Forelimb muscle (tissue), 1 donor: ENCODE data around the gene CHST13. TPM values are rescaled to one million over a fixed set of nuclear protein-coding genes. Genes with fewer than 3 reads are reported as not detected.

Experiments used
- DNase-seq: peaks from one replicate; pipeline ENCODE4 v3.0.0-alpha.2; 2013; ENCODE audit warnings: low read depth
- polyA plus RNA-seq: library from polyadenylated mRNA; unstranded; fragments of 120-200 nt; gene quantifications from one replicate; pipeline ENCODE4 v1.2.1, GENCODE V29; 2013; ENCODE audit not compliant: insufficient read length

Gene CHST13
- polyA plus RNA-seq, 1 donor, result 0.16 TPM

DNA sequence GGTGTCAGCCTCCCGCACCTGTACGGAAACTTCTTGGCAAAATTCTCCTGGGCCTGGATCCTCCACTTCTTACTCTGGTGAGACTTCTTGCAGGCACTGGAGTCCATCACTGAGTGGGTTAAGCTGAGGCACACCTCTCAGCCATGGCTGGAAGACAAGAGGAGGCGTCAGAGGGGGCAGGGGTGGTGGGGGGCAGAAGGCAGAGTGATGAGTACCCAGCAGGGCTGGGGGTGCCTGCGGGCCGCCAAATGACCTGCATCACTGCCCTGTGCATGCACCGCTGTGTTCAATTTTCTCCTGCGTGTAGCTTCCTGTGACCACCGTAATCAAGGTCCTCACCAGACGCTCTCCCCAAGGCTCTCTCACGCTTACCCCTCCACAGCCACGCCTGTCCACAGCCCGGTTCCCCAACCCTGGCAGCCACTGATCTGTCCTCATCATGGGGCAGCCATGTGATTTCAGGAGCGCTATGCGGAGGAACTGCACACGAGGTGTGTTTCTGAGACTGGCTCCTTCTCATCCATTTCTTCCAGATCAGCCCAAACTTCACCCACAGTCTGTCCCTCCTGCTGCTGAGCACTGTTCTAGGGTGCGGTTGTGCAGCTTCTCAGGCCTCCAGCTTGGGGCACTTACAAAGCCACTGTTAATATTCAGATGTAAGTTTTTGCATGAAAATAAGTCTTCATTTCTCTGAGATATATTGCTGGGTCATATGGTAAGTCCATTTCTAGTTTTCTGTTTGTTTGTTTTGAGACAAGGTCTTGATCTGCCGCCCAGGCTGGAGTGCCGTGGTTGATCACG is 29.5 kb downstream of the CHST13 start:
- no peak for DNase-seq

DNA sequence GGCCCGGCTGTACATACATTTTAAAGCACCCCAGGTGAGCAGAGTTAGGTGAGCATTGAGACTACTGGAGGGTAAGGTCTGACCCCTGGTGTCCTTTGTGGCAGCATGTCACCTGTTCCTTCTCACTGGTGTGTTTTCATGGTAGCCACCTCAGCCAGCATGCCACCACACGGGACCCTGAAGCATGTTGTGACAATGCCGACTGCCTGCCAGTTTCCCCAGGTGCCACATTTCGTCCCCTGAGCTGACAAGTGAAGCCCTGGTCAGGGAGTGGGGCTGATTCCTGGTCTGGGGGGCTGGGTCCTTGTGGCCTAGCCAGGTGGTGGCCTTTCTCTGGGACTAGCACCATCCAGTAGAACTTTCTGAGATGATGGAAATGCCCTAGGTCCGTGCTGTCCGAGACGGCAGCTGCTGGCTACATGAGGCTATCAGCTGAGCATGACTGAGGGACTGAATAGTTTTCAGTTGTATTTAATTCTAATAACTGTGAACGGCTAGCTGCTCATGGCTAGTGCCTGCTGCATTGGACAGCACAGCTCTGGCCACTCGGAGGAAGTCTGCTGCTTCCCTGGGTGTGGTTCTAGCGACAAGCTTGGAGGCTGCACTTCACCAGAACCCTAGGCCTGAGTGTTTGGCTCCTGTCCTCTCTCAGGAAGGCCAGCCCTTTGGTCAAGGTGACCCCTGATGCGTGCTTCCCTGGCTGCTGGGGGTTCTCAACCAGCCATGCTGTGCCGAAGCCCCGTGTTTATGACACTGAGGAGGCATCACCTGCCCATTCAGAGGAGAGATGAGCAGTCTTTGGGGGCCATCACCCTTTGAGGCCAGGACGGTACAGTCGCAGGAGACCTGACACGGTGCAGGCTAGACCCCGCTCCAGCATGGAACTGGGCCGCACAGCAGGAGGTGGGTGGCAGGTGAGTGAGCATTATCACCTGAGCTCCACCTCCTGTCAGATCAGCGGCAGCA is 30.9 kb downstream of the CHST13 start:
- no peak for DNase-seq

DNA sequence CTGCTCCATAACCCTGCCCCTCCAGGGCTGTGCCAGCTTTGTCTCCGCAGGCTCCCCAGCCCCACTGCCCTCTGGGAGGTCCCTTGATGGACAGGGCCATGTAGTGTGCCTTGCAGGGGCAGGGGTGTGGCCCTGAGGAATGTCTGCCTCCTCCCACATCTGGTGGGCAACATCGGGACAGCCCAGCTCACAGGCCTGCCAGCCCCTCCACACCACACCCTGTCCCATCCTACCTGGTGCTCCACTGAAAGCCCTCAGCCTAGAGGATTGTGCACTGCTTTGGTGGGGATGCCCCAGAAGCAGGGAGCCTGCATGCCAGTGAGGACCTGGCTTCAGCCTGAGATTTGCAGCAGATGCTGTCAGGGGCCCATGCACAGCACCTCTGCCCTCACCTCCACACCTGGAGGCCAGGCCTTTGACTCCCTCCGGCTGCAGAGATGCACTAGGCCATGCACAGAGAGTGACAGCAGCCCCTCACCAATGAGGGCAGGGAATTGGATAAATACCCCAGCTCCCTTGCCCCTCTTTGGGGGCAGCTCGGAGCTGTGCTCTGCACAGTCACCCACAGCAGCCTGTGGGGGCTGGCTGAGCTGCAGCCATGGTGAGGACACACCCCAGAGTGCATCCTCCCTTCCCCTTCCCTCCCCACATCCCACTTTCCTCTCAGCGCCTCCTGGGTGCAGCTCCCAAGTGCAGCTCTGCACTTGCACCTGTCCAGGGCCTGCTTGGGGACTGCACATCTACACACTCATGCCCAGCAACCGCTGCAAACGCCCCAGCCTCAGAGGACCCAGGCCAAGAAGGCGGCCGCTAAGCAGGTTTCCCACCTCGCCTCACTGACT is 32.1 kb downstream of the CHST13 start:
- DNase-seq, result no peak

GRCh38 chr3:126556637-126557414 is 32.9 kb downstream of the CHST13 start:
- no peak for DNase-seq

DNA sequence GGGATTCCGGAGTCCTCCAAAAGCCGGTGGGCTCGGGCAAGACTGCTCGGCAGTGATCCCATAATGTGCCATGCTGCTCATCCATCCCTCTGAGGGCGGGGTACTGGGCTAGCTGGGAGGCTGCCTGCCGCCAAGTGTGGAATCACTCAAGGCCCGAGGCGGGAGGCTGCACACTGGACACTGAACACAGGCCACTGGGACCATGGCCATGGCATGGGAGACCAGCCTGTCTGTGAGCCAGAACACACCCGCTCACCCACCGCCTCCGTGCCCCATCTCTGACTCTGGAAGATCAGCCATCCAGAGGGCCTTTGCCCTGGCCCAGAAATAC is 33.4 kb downstream of the CHST13 start:
- no peak for DNase-seq

DNA sequence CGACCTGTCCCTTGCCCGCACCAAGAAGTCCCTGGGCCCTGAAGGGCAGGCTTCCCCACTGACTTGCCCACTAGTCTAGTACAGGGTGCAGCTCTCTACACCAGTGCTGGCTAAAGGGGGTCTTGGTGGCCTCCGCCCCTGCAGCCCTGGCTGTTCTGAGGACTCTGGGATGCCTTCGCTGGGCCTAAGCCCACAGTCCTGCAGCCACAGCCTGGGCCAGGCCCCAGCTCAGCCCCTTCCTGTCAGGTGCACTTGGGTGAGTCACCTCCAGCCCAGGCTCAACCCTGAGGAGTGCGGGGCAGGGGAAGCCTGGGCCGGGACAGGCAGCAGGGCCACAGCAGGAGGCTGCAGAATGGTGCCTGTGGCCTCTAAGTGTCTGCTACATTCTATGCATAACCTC is 33.8 kb downstream of the CHST13 start:
- DNase-seq, result no peak

GRCh38 chr3:126558336-126559071 is 34.5 kb downstream of the CHST13 start, which contains the start of gene C3orf22:
Gene C3orf22 (minus strand): TSS chr3:126558932. CDS start chr3:126553390, 5,542 bp downstream.
- DNase-seq, result no peak

DNA sequence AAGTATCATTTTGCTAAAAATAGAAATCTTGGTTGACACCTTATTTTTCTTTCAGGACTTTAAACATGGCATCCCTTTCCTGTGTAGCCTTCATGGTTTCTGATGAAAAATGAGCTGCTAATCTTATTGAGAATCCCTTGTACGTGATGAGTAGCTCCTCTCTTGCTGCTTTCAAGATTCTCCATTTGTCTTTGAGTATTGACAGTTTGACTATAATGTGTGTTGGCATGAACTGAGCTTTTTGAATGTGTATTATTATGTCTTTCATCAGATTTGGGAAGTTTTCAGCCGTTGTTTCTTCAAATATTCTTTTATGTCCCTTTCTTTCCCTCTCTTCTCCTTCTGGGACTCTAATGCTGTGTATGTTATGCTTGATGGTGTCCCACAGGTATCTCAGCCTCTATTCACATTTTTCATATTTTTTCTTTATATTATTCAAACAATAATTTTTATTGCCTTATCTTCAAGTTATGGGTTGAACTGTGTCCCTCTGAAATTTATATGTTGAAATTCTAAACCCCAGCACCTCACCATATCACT is 38.9 kb downstream of the CHST13 start:
- DNase-seq, result no peak

- DNase-seq, result no peak
Measured at GRCh38 chr3:126567696-126568438, 43.9 kb downstream of the CHST13 start.

DNA sequence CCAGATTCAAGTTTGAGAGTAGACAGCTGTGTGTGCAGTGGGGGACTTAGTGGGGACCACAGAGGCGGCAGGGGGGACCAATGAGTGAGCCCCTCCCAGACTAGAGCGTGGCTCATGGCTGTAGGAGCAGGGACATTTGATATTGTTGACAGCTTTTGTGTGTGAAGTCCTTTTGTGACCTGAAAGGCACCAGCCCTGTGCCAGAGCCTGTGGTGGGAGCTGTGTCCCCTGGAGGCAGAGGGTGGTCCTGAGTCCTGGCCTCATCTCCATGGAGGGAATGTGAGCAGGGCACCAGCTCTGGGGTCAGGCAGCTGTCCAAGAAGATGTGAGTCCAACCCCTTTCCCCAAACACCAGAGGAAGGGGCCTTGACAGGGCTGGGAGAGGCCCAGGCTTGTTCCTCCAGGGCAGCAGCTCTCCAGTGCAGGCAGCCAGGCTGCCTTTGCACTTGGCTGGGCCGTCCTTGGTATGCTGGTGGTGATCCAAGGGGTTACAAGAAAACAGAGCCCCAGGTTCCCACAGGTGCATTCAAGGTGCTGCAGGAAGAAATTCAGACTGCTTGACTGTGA is 44.9 kb downstream of the CHST13 start:
- DNase-seq, result no peak

DNA sequence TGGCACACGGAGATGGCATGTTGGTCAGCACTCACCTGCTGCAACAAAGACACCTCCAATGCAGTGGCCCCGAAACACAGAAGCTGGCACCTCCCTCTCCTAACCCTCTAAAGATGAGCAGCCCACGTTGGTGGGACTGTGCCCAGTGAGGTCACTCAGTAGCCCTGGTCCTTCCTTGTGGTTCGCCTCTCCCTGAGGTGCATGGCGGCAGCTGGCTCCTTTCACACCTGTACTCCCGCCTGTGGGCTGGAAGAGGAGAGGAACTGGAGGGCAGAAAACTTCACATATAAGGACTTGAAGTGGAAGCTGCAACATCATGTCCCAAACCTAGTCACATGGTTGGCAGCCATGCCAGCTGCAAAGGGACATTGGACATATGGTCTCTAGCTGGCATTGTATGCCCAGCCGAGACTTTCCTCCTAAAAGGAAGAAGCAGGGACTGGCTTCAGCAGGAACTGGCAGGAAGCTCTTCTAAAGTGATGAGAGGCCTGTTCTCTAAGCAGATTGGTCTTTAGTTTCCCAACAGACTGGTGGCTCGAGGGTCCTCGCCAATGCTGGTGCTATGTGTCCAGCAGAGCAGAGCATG is 45.5 kb downstream of the CHST13 start:
- no peak for DNase-seq

- DNase-seq, result no peak
Measured at GRCh38 chr3:126570103-126570541, 46.2 kb downstream of the CHST13 start.

GRCh38 chr3:126571078-126571477 is 47.1 kb downstream of the CHST13 start:
- no peak for DNase-seq

- DNase-seq, result no peak
Measured at GRCh38 chr3:126573492-126574117, 49.6 kb downstream of the CHST13 start.

GRCh38 chr3:126577261-126577660 is 53.3 kb downstream of the CHST13 start:
- DNase-seq, result no peak

DNA sequence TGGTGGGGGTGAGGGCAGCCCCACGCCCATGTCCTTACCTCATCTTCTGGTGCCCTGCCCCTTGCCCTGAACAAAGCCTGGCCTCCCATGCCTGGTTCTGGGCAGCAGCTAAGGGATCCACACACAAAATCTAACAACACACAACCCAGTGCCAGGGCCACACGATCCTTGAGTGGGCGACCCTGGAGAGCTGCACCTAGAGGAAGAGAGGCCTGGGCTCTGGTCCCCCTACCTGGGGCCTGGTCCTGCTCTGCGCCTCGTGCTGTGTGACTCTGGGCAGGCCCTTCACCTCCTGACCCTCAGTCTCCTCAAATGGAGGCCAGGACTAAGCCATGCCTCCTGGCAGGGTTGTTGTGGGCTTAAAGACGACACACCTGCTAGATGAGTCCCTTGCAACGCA is 54.7 kb downstream of the CHST13 start:
- DNase-seq, result no peak

DNA sequence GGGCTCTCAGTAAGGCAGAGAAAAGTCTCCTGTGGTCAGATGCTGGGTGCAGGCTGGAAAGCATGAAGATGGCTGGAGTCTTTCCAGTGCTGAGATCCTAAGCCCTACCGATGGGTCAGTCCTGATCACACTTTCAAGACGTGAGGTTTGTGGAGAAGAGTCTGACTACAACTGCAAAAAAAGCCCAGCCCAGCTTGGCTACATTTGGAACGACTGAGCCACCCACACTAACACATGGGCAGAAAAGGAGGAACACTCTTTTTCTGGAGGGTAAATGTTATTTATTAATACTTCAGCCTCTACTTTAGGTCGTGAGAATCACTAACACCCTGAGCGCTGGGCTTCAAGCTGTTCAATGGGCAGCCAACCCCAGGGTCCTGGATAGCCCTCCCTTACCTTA is 56.8 kb downstream of the CHST13 start:
- no peak for DNase-seq

DNA sequence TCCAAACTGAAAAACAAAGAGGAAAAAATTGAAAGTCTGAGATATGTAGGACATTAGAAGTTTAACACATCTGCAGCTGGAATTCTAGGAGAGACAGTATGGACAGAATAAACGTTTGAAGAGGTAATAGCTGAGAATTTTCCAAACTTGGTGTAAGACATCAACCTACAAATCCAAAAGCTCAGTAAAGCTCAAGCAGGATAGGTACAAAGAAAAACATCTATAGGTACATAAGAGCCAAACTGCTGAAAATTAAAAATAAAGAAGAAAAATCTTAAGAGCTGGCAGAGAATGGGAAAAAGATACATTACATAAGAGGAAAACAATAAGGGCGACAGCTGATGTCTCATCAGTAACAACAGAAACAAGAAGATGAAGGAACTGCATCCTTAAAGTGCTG is 57.6 kb downstream of the CHST13 start:
- DNase-seq, result no peak
